Heart left ventricle (tissue), 16 donors: Measurements from ENCODE around the gene WDR33. TPM values are rescaled to one million over a fixed set of nuclear protein-coding genes. Genes with fewer than 3 reads are reported as not detected.

Experiments used
- ATAC-seq, 4 donors: fragments of 200-7000 bp; cut with Tn5 transposase; one replicate each; pipeline ENCODE4 v1.9.1; 2020 to 2022; ENCODE audit warnings: moderate library complexity in 4 of 4, mild to moderate bottlenecking in 3 of 4, moderate number of reproducible peaks in 1 of 4
- DNase-seq, 5 donors: peaks; one replicate each; pipeline ENCODE4 v3.0.0-alpha.2; 2020
- H3K27ac ChIP-seq, 12 donors: fragments of 200-600 bp; sonication (generic) in 4 of 12; one replicate each; pipeline versions ENCODE4 v1.5.0 to v1.8.0; 2016 to 2022; ENCODE audit warnings: mild to moderate bottlenecking in 2 of 12
- H3K27me3 ChIP-seq, 9 donors: fragments of 200-600 bp; sonication (generic) in 2 of 9; one replicate each; pipeline versions ENCODE4 v1.5.1 to v1.8.0; 2016 to 2022; ENCODE audit warnings: mild to moderate bottlenecking in 3 of 9
- H3K36me3 ChIP-seq, 9 donors: fragments of 200-600 bp; sonication (generic) in 2 of 9; one replicate each; pipeline versions ENCODE4 v1.5.0 to v1.8.0; 2018 to 2022; ENCODE audit warnings: mild to moderate bottlenecking in 2 of 9
- H3K4me1 ChIP-seq, 12 donors: fragments of 200-600 bp; sonication (generic) in 4 of 12; one replicate each; pipeline versions ENCODE4 v1.5.0 to v1.8.0; 2016 to 2022; ENCODE audit warnings: mild to moderate bottlenecking in 3 of 12
- H3K4me3 ChIP-seq, 12 donors: fragments of 200-600 bp; sonication (generic) in 4 of 12; one replicate each; pipeline versions ENCODE4 v1.5.0 to v1.8.0; 2017 to 2022; ENCODE audit warnings: mild to moderate bottlenecking in 9 of 12, moderate library complexity in 4 of 12
- H3K9me3 ChIP-seq, 12 donors: fragments of 200-600 bp; sonication (generic) in 4 of 12; one replicate each; pipeline versions ENCODE4 v1.5.0 to v1.8.0; 2016 to 2022; ENCODE audit warnings: mild to moderate bottlenecking in 1 of 12
- POLR2A ChIP-seq, 2 donors: fragments of 450-650 bp; IDR thresholded peaks; one replicate each; pipeline ENCODE4 v1.6.1; 2017; ENCODE audit warnings: antibody characterized with exemption in 2 of 2, mild to moderate bottlenecking in 2 of 2, moderate library complexity in 2 of 2
- WGBS, 4 donors: extraction: QIAGEN DNeasy Blood & Tissue Kit in 2 of 4; methylation state at CpG; one replicate each; pipeline versions ENCODE4 v1.1.5 to v1.1.7; 2013 to 2018; 5-methylcytosine and 5-hydroxymethylcytosine counted together
- intact Hi-C, 10 donors: fragments of 100-400 bp; cut with DNase I; formaldehyde crosslinking; loops; one replicate each; pipeline versions ENCODE4 v1.11.1 to v1.14.2; 2022
- polyA plus RNA-seq, 2 donors: library from polyadenylated mRNA; stranded (reverse); fragments of 200-250 nt; gene quantifications; one replicate each; pipeline ENCODE4 v1.2.3, GENCODE V29; 2013
- total RNA-seq, 9 donors: library from RNA; depleted of rRNA in 2 of 9; stranded (reverse); fragments of >200 nt in 2 of 9; fragmentation: NEBNext Ultra II Directional in 3 of 9; extraction: Animal tissue kit (Norgen Biotek cat#: 25700) in 3 of 9; gene quantifications; one replicate each; pipeline versions ENCODE4 v1.1.0 to v1.2.4, GENCODE V29; 2016 to 2023
- TF ChIP-seq, protein P1 (sequence below), 12 donors: fragments of 200-600 bp; sonication (generic) in 4 of 12; IDR thresholded peaks; one replicate each; pipeline versions ENCODE4 v1.5.0 to v1.8.0; 2018 to 2022; ENCODE audit warnings: antibody characterized with exemption in 12 of 12, mild to moderate bottlenecking in 5 of 12
- donor health status: ischemic (EF 13 %, LVEDD 7.1; RV severe dilation, severe dysfunction).
- donor health status: healthy with polysubstance abuse.
- donor health status: DM: no; HTN: yes; CAD: no.
- donor health status: DM: no; HTN: no; CAD: no.
- donor health status: ischemic (EF 25% LVEDD 6.9; RV normal size, moderate dysfunction).
- donor health status: ischemic (EF 25% LVEDD 5.7; RV mildly dilated, moderate dysfunction).
- donor health status: healthy.
- donor health status: DM: yes; HTN: yes; CAD: no.
- donor health status: ischemic (EF 35%, LVEDD 5.7; RV mildly dilated, moderate dysfunction).
- donor health status: nonischemic (EF 11% LVEDD 7.7; RV severe dilation, severe dysfunction).
- donor health status: DM: yes; HTN: yes; CAD: no.
- donor health status: PGD.
- donor health status: ischemic (EF 29% LVEDD 5.4; RV normal size, mild dysfunction).
- donor health status: nonischemic (EF 23%, LVEDD 6.1; RV moderate dilation, normal function).

The WDR33 gene
- total and polyA plus RNA-seq, 11 donors, result 15.4 to 49.9 (median 41.1) TPM

DNA sequence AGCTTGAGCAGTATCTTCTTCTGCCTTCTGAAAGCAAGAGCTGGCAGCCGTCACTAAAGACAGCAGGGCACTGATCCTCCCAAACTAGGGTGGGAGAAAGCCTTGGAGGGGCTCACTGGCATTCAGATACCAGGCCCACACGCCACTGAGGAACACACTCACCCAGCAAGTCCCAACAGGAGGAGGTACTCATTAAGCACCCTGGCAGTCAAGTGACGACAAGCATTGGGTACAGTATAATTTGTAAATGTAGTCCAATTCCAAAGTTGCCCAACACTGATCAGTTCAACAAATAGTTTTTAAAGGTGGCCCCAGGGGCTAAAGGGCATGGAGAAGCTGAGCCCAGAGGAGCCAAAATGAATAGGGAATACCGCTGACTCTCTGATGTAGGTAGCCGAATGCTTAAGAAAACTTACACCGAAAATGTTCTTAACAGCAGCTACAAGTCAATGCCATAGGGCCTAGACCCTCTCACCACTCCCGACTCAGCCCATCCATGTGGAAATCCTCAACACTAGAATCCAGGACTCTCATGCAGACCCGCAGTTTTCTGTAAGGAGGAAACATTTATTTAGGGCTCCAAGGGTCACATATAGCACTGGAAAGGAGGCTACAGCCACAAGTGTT, 145.6 kb downstream of the WDR33 start:
- Histone ChIP-seq H3K27me3 (peaks cover 0 to 30% (median 0%) of the 10 kb centered on the region in 9 donors), H3K4me1 (peaks cover 9 to 90% (median 69%) of the 10 kb centered on the region in 12 donors), H3K9me3 (peaks cover 0 to 11% (median 0%) of the 10 kb centered on the region in 12 donors), H3K36me3 (peaks cover 0 to 9% (median 2%) of the 10 kb centered on the region in 9 donors), H3K27ac (peak overlapping the region; percentile 82 to 98 (median 88)), H3K4me3 (peak overlapping the region in 7 of 12 donors; percentile 38 to 52 (median 43))
- no peak for DNase-seq
- intact Hi-C loops, result no loop called here
- no peak for ATAC-seq
- 60 to 69% (median 67%) methylated on average over 8 of the region's 8 CpGs for WGBS, 4 donors
- TF ChIP-seq, protein P1, sequence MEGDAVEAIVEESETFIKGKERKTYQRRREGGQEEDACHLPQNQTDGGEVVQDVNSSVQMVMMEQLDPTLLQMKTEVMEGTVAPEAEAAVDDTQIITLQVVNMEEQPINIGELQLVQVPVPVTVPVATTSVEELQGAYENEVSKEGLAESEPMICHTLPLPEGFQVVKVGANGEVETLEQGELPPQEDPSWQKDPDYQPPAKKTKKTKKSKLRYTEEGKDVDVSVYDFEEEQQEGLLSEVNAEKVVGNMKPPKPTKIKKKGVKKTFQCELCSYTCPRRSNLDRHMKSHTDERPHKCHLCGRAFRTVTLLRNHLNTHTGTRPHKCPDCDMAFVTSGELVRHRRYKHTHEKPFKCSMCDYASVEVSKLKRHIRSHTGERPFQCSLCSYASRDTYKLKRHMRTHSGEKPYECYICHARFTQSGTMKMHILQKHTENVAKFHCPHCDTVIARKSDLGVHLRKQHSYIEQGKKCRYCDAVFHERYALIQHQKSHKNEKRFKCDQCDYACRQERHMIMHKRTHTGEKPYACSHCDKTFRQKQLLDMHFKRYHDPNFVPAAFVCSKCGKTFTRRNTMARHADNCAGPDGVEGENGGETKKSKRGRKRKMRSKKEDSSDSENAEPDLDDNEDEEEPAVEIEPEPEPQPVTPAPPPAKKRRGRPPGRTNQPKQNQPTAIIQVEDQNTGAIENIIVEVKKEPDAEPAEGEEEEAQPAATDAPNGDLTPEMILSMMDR (IDR thresholded peaks at IDR 0.05), result no peak
- no peak for TF ChIP-seq POLR2A (IDR thresholded peaks at IDR 0.05)

DNA sequence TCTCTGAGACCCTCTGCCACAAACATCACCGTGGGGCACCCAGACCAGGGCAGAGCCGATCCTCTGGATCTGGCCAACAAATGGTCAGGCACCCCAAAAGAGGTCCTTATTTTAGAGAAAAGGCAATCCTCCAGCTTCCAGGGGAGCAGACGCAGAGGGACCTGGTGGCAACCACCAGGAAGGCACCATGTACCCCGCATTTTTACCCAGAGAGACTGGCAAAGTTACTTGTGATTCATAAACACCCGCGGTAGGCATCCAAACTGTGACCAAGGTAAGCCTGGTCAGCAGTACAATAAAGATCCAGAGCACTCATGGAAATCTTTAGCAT, 146.1 kb downstream of the WDR33 start:
- intact Hi-C loops, result no loop called here
- DNase-seq, result no peak
- Histone ChIP-seq H3K9me3 (peaks cover 0 to 11% (median 0%) of the 10 kb centered on the region in 12 donors), H3K27me3 (peaks cover 0 to 30% (median 0%) of the 10 kb centered on the region in 9 donors), H3K36me3 (peaks cover 0 to 10% (median 3%) of the 10 kb centered on the region in 9 donors), H3K4me3 (peak overlapping the region in 11 of 12 donors; percentile 21 to 52 (median 43)), H3K27ac (peak overlapping the region; percentile 82 to 98 (median 88)), H3K4me1 (peaks cover 9 to 94% (median 74%) of the 10 kb centered on the region in 12 donors)
- 51 to 66% (median 60%) methylated on average over 3 to 6 of the region's 6 CpGs for WGBS, 4 donors
- TF ChIP-seq, protein P1 (IDR thresholded peaks at IDR 0.05), result no peak
- TF ChIP-seq POLR2A (IDR thresholded peaks at IDR 0.05), result no peak
- no peak for ATAC-seq

DNA sequence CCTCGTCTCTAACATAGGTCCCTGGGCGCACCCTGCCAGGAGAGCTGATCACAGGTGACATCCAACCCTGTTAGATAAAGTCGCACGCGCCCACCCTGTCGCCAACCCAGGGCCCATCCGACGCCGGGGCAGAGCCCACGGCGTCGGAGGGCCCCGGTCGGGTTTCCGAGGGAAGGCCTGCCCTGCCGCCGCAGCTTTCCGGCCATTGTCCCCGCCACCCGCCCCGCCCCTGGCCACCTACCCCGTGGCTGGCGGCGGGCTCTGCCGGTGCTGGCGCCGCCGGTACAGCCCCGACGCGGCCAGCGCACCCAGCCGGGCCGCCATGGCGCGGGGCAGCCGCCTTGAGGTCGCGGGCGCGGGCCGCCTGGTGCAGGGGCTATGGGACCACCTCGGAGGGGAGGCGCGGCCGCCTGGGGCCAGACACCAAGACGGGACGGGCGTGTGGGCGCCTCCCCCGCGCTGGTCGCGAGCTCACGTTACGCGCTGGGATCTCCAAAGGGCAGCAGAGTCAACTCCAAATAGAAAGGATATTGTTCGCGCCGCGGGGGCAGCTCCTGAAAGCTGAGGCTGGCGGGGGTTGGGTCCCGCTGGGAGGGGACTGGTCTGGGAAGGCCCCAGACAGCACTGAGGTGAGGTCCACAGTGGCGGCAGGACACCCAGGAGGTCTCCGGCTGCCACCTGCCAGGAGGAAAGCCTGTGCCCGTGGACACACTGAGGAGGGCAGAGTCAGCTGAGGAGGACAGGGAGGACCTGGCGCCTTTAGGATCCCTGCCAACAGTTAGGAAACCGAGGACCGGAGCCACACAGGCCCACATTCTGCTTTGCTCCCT, 146.7 kb downstream of the WDR33 start:
- peak overlapping the region in 11 of 12 donors; percentile 21 to 52 (median 43) for H3K4me3 ChIP-seq
- peak in 3 of 4 donors; percentile 23 to 38 (median 30) for ATAC-seq
- WGBS, 4 donors, result 11 to 27% (median 17%) methylated on average over 9 to 69 of the region's 69 CpGs
- H3K27ac ChIP-seq, result peak overlapping the region; percentile 82 to 98 (median 88)
- H3K36me3 ChIP-seq, result peaks cover 0 to 10% (median 3%) of the 10 kb centered on the region in 9 donors
- peaks cover 0 to 30% (median 0%) of the 10 kb centered on the region in 9 donors for H3K27me3 ChIP-seq
- intact Hi-C loops, result no loop called here
- peak in 1 of 2 donors; percentile 28 for TF ChIP-seq POLR2A (IDR thresholded peaks at IDR 0.05)
- TF ChIP-seq, protein P1 (IDR thresholded peaks at IDR 0.05), result no peak
- peak; percentile 58 to 79 (median 71) for DNase-seq
- peaks cover 9 to 98% (median 78%) of the 10 kb centered on the region in 12 donors for H3K4me1 ChIP-seq
- peaks cover 0 to 11% (median 0%) of the 10 kb centered on the region in 12 donors for H3K9me3 ChIP-seq
